Chondrocyte (in vitro differentiated cells): ENCODE data around the gene MGAT3. TPM values are rescaled to one million over a fixed set of nuclear protein-coding genes. Genes with fewer than 3 reads are reported as not detected.
A peak's percentile ranks its signal among the peaks of the same experiment; 100 is the strongest.

Experiments
- DNase-seq: peaks from one replicate; pipeline ENCODE4 v3.0.0; 2021; ENCODE audit warnings: mixed read lengths, low spot score
- H3K27ac Mint-ChIP-seq: one replicate; pipeline ENCODE4 v1.8.0; 2021; ENCODE audit warnings: mild to moderate bottlenecking, moderate library complexity, mixed read lengths; ENCODE audit not compliant: unreplicated experiment
- H3K27me3 Mint-ChIP-seq: 2 replicates; pipeline ENCODE4 v1.8.0; 2021; ENCODE audit warnings: low read depth, mixed read lengths
- H3K36me3 Mint-ChIP-seq: 2 replicates; pipeline ENCODE4 v1.8.0; 2021; ENCODE audit warnings: low read depth, mixed read lengths
- H3K4me1 Mint-ChIP-seq: 2 replicates; pipeline ENCODE4 v1.8.0; 2021; ENCODE audit warnings: low read depth, mild to moderate bottlenecking, mixed read lengths
- H3K4me3 Mint-ChIP-seq: one replicate; pipeline ENCODE4 v1.8.0; 2021; ENCODE audit warnings: mild to moderate bottlenecking, moderate library complexity, mixed read lengths; ENCODE audit not compliant: unreplicated experiment
- H3K9me3 Mint-ChIP-seq: 2 replicates; pipeline ENCODE4 v1.8.0; 2021; ENCODE audit warnings: low read depth, mixed read lengths
- total RNA-seq: library from RNA; stranded (reverse); gene quantifications from 3 replicates; pipeline ENCODE4 v1.2.1, GENCODE V29; 2021
- TF ChIP-seq, protein P1 (sequence below): fragments of 200-600 bp; sonication (generic); IDR thresholded peaks from 2 replicates; pipeline ENCODE4 v1.5.0; 2021; ENCODE audit warnings: antibody characterized with exemption, mild to moderate bottlenecking, moderate library complexity

MGAT3 gene
- total RNA-seq, 1 donor from 2014 or later: 6.1 TPM

DNA sequence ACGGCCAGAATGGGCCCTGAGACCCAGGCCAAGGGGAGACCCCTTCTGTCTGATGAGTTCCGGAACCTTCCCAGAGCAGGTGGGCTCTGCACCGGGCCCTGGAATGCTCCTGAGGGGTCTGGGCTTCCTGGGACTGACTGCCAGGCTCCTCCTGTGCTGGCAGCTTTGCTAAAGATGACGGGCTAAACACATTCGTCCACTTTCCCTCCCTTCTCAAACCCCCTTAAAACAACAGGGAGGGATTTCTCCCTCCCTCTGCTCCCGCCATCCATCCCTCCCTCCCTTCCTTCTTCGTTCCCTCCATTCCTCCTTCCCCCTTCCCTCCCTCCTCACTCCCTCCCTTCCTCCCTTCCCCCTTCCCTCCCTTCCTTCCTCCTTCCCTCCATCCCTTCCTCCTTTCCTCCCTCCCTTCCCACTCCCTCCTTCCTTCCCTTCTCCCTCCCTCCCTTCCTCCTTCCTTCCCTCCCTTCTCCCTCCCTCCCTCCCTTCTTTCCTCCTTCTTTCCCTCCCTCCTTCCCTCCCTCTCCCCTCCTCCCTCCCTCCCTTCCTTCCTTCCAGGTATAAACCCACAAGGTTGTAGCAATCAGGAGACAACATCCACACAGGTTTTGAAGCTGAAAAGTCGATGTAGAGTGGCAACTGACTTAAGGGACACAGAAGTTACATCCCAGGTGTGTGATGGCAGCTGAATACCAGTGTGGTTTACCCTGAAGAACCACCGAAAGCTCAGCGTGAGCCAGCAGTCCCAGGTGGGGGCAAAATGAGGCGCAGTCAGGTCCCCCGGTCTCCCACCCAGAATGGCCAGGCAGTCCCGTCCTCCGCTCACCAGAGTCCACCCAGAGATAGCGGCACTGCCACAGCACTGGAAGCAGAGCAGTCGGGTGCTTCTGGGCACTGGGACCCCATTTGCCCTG lies 18.8 kb upstream of the MGAT3 start:
- DNase-seq: no peak
- TF ChIP-seq, protein P1, sequence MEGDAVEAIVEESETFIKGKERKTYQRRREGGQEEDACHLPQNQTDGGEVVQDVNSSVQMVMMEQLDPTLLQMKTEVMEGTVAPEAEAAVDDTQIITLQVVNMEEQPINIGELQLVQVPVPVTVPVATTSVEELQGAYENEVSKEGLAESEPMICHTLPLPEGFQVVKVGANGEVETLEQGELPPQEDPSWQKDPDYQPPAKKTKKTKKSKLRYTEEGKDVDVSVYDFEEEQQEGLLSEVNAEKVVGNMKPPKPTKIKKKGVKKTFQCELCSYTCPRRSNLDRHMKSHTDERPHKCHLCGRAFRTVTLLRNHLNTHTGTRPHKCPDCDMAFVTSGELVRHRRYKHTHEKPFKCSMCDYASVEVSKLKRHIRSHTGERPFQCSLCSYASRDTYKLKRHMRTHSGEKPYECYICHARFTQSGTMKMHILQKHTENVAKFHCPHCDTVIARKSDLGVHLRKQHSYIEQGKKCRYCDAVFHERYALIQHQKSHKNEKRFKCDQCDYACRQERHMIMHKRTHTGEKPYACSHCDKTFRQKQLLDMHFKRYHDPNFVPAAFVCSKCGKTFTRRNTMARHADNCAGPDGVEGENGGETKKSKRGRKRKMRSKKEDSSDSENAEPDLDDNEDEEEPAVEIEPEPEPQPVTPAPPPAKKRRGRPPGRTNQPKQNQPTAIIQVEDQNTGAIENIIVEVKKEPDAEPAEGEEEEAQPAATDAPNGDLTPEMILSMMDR: no peak
- Mint-ChIP-seq H3K36me3 (no peaks in the 10 kb centered on the region), H3K4me3 (no peak overlapping the region), H3K27me3 (no peaks in the 10 kb centered on the region), H3K4me1 (peaks cover 13% of the 10 kb centered on the region), H3K27ac (no peak overlapping the region), H3K9me3 (no peaks in the 10 kb centered on the region)

DNA sequence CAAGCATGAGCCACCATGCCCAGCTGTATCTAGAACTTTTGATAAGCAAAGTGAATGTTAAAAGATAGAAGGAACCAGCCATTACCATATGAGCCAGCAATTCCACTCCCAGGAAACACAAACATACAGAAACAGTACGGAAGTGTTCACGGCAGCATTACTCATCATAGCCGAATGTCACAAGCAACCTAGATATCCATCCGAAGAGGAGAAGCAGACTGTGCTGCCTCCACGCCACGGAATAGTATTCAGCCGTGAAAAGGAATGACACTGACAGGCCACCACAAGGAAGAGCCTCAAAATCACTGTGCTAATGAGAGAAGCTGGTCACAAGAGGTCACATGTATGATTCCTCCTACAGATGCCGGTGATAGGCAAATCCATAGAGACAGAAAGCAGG lies 17.6 kb upstream of the MGAT3 start:
- Mint-ChIP-seq H3K27ac (peak overlapping the region; percentile 71), H3K36me3 (no peaks in the 10 kb centered on the region), H3K4me1 (peaks cover 11% of the 10 kb centered on the region), H3K4me3 (no peak overlapping the region), H3K27me3 (no peaks in the 10 kb centered on the region), H3K9me3 (no peaks in the 10 kb centered on the region)
- TF ChIP-seq, protein P1: no peak
- no peak for DNase-seq

DNA sequence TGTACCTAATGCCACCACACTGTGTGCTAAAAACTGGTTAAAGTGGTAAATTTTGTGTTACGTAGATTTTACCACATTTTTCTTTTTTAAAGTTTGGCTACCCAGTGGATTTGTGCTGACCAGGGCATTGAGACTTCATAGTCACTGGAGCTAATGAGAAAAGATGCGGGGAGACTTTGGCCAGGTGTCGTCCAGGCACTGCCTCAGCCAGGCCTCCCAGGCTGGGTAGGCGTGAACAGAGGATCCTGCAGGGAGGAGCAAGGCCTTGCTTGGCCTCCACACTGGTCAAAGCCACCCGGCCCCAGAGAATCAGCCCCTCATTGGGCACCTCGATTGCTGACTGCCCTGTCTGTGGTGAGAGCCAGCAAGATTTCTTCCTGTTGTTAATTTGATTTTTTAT lies 13.4 kb upstream of the MGAT3 start:
- no peak for DNase-seq
- Mint-ChIP-seq H3K4me1 (peaks cover 7% of the 10 kb centered on the region), H3K4me3 (no peak overlapping the region), H3K36me3 (no peaks in the 10 kb centered on the region), H3K9me3 (no peaks in the 10 kb centered on the region), H3K27ac (no peak overlapping the region), H3K27me3 (no peaks in the 10 kb centered on the region)
- TF ChIP-seq, protein P1: no peak

DNA sequence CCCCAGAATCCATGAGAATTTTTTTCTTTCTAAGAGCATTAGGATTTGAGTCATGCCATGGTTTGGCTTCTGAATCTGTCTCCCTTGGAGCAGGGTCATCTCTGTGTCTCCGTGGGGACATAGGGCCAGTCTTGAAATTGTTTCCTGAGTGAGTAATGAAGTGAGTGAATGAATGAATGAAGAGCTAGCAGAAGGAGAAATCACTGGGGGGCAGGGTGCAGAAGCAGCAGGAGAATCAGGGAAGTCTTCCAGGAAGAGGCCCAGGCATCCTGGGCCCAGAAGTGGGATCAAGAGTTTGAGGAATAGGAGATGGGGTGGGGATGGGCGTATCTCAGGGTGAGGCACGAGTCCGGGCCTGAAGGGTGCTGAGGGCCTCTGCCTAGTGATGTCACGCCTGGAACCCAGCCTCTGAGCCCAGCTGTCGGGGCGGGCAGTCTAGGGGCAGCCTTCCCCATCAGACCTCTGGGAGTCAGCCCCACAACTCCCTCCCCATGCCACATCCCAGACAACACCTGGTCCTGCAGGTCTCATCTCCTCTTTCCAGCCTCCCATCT lies 12.5 kb upstream of the MGAT3 start:
- TF ChIP-seq, protein P1: no peak
- no peak for DNase-seq
- H3K4me1 Mint-ChIP-seq: peaks cover under 1% of the 10 kb centered on the region
- H3K36me3 Mint-ChIP-seq: no peaks in the 10 kb centered on the region
- H3K4me3 Mint-ChIP-seq: no peak overlapping the region
- no peaks in the 10 kb centered on the region for H3K9me3 Mint-ChIP-seq
- no peaks in the 10 kb centered on the region for H3K27me3 Mint-ChIP-seq
- H3K27ac Mint-ChIP-seq: no peak overlapping the region

DNA sequence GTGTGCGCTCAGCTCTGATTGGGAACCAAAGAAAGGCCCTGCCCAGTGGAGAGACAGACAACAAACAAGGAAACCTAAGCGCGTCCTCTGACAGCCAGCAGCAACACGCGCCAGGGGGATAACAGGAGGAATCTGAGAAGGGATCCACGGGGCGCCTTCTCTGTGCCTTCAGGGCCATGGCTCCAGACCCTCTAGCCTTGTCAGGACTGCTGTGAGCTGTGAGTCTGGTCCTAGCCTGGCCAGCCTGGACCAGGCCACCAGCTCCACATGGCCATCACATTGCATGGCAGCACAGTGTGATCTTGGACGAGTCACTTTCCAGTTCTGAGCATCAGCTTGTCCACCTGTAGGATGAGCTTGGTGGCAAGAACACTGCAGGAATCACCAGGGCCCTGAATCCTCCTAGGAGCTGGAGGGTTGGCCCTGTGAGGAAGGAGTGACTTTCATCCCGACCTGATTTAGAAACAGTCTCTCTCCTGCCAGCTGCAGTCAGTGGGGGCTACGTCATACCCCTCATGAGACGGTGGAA lies 11.8 kb upstream of the MGAT3 start:
- Mint-ChIP-seq H3K9me3 (no peaks in the 10 kb centered on the region), H3K27me3 (no peaks in the 10 kb centered on the region), H3K4me1 (no peaks in the 10 kb centered on the region), H3K4me3 (no peak overlapping the region), H3K36me3 (no peaks in the 10 kb centered on the region), H3K27ac (no peak overlapping the region)
- TF ChIP-seq, protein P1: no peak
- no peak for DNase-seq
